Ammon's horn (tissue), 1 donor: ENCODE measurements around the gene TAF15.

Source experiments
- DNase-seq: peaks from one replicate; pipeline ENCODE4 v3.0.0-alpha.2; 2016; ENCODE audit warnings: low spot score

The TAF15 gene

DNA sequence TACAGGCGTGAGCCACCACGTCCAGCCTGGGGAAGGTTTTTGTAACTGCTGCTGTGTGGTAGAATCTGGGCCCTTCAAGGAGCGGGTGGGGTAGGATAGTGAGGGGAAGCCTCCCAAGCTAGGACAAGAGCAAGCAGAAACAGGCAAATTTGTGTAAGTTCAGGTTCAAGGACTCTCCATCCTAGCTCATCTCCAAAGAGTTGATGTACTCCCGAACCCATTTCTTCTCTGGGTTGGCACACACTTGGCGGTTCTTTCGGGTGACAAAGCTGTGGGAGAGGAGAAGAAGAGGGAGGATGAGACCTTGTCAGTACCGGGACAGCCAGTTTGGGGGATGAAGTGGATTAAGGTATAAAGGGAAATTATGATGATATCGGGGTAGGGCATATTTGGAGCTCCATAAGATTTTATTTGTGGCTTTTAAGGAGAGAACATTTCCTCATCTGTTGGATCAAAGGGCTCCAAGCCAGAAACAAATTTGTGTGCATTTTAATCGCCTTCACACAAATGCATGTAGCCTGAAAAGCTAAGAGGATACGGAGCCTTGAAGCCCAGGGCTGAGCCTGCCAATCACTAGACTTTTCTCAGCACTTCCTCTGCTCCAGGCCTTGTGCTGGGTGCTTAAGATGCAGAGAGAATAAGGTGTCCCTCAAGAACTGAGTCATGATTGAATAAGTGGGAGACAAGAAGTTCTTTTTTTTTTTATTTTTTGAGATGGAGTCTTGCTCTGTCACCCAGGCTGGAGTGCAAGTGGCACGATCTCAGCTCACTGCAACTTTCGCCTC is 63.1 kb downstream of the TAF15 start:
- no peak for DNase-seq

DNA sequence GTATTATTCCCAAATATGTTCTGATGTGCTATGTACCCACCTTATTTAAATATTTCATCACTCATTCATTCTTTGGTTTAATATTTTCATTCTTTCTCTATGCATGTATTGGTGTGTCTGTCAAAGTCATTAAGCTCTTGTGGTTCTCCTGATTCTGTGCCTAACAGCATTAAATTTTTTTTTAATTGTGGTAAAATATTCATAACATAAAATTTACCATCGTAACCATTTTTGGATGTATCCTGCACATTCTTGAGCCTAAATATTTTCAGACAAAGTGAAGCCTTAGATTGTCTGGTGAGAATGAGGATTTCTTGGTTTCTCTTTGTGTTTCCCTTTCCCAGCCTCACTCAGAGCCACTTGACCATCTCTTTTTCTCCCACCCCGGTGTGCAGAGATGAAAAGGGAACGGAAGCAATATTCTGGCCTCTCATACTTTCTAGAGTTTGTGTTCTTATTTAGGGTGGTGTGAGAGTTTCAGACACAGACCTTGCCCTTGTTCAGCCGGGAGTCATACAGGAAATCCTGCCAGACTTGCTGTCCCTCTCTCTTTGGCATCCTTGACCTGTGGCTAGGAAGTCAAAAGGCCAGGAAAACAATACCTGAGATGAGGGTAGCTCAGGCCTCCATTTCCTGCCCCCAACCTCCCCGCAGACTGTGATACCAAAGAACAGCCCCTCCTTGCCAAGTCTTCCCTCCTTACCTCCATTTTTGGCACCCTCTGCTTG is 66.0 kb downstream of the TAF15 start:
- DNase-seq: no peak

DNA sequence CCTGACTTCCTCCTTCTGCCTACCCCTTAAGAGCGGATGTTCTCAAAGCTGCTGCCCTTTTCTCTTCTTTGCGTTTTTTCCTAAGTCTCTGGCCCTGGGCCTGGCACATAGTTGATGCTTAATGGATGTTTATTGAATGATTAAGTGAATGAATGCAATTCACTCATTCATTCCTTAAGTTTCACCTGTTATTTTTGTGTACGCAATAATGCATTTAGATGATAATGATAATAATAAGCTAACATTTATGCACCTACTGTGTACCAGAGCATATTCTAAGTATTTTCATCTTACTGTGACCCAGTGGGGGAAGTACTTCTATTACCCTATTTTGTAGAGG is 66.5 kb downstream of the TAF15 start:
- no peak for DNase-seq

DNA sequence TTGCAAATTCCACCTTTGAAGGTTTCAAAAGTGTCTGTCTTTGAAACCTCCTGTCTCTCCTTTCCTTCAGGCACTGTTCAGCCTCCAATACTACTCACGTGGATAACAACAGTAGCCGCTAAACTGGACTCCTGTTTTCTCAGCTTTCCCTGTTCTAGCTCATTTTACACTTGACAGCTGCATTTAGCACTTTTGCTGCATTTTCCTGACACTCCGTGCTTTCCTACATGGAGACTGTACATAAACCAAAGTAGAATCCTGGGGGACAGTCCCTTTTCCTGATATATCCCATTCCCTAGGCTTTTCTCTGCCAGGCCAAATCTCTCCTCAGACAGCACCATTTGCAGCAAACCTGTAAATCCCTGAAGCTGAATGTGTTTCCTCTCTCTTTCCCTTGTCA is 67.2 kb downstream of the TAF15 start:
- DNase-seq: no peak

DNA sequence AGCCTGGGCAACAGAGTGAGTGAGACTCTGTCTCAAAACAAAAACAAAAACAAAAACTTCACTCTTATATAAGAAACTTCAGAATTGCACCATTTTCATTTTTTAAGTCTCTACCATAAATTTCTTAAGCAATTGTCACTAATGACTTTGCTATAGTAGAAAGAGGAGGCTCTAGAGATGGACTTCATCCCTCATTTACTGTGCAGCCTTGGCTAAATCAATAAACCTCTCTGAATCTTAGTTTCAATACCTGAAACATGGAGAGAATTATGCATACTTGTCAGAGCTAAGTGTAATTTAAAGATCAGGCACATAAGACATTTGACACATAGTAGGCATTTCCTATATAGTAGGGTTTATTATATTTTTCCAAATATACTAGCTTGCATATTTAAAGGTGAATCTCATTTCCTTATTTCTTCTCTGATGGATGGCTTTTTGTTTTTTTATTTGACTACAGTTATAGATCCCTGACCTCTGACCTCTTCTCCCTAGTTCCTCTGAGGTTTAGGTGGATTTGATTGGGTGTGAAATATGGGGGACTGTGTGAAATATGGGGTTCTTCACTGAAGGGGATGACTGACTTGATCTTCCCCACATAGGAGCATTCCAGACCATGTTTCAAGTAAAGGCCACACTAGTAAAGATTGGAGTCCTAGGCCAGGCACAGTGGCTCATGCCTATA is 68.2 kb downstream of the TAF15 start:
- no peak for DNase-seq

DNA sequence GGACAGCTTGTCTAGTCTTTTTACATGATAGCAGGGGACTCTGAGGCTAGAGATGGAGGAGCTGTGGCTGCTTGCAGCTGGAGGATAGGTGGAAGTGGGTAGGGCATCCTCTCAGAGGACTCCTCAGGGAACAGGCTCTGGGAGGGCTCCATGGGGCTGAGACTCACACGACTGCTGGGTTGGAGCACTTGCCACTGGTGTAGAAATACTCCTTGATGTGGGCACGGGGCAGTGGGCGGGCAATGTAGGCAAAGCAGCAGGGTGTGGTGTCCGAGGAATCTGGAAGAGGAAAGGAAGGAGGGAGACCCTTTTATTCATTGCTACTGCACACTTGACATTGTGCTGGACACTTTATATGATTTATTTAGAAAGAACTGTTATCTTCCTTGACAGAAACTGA is 69.1 kb downstream of the TAF15 start:
- no peak for DNase-seq

DNA sequence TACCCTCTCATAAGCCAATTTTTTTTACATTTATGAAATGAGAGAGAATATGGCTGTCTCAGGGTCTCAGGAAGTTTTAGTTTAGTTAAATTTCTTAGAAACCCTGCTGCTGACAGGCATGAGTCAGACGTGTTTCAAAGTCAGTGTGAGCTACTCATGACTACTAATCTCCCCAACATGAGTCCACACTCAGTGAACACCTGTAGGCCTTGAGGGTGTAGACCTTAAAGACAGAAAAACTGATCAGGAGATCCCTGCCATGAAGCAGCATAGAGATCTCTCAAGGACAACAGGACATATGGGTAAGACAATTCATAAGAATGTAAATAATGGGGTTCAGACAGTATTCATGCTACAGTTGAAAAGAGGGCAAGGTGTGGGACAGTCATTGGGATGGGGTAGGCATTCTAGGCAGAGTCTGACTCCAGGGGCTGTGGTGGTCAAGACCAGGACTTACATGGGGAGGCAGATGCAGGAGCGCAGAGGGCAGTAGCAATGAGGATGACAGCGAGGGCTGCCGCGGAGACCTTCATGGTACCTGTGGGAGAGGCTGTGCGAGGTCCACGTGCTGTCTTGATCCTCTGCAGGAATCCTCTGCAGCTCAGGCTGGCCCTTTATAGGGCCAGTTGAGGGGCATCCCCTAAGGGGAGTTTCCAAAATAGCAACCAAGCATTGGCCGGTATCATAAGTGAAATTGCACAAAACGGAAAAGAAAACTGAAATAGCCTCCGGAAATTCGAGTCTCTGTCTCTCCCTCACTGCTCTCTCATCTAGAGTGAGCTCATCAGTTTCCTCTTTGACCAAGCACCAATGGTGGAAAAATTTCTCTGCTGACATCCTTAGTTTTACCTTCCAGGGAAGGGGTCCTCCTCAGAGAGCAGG is 70.7 kb downstream of the TAF15 start, which contains the start of gene CCL5:
CCL5 (minus strand) TSS at position 588 of the 882 bp plus-strand sequence.
- DNase-seq: no peak

DNA sequence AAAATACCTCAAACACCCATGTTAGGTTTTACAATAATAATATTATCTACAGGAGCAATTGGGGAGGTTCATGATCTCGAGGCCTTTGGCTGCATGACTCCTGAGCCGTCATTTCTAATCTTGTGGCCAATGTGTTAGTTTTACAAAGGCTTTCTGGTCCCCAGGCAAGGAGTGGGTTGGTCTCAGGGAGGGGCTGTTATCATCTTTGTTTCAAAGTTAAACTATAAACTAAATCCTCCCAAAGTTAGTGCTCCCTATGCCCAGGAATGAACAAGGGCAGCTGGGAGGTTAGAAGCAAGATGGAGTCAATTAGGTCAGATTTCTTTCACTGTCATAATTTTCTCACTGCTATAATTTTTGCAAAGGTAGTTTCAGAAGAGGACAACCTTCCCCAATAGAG is 80.0 kb downstream of the TAF15 start:
- DNase-seq: no peak

DNA sequence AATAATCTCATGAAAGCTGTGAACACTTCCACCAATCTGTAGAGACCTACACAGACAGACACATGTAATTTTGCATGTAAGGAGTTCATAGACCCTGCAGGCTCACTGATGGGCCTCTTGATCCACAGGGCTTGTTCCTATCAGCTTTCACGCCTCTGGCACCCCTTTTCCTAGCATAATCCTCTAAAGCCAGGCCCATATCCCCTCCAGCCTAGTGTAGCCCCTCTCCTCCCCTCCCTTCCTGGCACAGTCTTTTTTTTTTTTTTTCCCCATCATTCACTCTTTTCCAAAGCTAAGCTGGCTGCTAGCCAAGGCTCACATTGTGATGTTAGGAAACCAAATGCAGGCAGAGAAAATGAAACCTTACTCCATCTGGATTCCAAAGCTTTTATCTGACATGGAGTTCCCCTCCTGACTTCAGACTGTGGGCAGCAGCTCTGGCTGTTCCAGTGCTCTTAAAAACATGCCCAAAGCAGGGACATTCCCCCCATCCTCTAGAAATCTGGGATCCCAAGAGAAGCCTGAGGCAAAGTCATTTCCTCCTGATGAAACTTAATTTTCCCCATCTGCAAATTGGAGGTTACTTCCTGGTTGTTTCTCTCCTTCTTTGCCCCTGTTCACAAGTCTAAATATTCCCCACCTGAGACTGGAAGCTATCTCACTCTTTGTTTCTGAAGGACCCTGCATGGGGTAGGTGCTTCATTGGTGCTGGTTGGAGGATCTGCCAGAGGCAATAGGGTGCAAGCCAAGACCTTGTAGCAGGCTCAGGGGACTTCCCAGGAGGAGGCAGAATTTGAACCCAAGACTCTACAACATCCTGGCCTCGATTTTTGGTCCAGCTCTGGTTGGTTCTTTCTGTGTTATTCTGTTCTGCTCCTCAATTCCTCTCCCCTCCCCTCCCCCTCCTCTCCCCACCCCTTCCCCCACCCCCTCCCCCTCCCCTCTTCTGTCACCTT is 80.8 kb downstream of the TAF15 start:
- DNase-seq: peak; percentile 54

DNA sequence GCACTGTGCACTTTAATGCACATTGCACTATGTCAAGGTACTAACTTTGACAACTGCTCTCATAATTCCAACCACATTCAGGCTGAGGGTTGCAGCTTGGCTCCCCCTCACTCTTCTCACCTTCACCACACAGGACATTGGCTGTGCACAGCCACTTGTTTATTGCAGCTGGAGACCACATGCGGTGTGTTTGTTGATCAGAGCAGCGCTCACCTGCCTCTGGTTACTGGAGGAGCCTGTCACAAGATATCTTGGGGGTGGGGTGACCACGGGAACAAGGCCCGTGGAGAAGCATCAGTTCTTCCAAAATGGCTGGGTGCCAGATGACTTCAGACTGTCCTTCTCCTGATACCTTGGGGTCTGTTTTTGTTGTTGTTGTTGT is 81.5 kb downstream of the TAF15 start:
- no peak for DNase-seq

DNA sequence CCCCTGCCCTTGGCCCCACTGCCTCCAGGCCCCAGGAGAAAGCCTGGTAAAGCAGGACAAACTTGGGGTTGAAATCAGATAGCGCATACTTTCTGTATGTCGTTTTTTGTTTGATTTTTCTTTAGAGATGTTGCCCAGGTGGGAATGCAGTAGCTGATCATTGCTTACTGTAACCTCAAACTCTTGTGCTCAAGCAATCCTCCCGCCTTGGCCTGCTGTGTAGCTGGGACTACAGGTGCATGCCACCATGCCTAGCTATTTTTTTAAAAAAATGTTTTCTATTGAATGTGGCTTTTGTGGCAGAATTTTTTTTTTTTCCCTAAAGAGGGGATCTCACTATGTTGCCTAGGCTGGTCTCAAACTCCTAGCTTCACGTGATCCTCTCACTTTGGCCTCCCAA is 82.0 kb downstream of the TAF15 start:
- DNase-seq: no peak

DNA sequence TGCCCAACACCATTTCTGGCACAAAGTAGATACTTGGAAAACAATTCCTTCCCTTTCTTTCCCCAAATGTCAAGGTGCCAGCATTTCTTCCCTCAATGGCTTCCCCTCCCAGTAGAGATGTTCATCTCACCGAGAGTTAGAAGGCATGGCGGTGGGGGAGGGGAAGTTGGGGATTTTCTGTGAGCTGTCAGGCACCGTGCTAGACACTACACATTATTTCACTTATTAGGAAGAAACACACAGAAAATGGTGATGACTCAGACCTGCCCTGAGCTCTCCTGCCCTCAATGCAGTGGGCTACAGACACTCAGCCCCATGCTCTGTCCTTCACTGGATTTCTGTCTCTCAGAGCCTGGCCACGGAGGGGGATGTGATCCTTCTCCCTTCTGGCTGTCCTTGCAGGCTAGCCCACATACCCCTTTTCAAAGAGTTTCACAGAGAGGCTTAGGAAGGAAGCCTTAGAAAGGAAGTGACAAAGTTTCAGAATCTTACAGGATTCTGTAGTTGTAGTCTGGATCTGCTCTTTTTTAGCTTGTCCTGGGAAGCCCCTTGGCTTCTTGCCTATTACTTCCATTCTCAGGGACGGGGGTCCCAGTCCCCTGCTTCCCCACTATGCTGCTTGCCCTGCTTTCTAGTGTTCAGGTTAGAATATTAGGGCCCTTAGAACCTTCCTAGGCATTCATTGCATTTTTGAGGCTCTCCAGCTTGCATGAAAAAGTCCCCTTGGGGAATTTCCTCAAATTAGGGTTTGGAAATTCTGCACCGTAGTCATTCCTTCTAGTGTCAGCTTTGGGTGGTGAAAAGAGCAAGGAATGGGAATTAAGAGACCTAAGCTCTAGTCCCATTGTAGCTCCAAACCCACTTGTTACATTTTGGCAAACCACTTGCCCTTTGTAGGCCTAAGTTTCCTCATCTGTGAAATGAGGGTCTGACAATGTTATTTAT is 83.1 kb downstream of the TAF15 start:
- DNase-seq: no peak

DNA sequence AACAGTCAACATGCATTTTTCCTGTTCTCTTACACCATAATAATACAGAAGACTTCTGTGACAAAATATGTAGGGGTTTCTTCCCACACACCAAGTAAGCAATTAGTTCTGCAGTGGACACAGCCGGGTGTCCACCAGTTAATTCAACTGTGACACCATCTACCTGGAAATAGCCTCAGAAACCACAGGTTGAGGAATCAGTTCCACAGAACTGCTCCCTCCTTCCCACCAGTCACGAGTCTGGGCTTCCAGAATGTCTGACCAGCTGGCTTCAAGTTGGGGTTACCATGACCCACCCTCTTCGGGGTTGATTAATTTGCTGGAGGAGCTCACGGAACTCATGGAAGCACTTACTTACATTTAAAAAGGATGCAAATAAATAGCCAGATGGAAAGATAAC is 84.5 kb downstream of the TAF15 start:
- no peak for DNase-seq

DNA sequence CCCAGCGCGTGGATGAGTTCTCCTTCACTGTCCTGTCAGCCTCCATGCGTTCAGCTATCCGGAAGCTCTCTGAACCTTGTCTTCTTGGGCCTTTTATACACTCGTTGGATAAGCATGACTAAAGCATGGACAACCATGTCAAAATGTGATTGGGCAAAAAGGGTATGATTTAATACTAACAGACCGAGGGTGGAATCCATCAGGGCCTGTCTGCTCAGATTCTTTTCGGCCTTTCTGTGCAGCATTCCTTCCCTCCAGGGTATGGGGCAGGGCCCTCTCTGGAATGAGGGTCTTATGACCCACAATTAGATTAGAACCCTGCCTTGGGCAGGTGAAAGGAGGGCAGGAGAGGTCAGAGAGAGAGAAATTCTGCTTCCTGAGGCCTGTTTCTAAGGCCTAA is 84.9 kb downstream of the TAF15 start:
- DNase-seq: no peak

DNA sequence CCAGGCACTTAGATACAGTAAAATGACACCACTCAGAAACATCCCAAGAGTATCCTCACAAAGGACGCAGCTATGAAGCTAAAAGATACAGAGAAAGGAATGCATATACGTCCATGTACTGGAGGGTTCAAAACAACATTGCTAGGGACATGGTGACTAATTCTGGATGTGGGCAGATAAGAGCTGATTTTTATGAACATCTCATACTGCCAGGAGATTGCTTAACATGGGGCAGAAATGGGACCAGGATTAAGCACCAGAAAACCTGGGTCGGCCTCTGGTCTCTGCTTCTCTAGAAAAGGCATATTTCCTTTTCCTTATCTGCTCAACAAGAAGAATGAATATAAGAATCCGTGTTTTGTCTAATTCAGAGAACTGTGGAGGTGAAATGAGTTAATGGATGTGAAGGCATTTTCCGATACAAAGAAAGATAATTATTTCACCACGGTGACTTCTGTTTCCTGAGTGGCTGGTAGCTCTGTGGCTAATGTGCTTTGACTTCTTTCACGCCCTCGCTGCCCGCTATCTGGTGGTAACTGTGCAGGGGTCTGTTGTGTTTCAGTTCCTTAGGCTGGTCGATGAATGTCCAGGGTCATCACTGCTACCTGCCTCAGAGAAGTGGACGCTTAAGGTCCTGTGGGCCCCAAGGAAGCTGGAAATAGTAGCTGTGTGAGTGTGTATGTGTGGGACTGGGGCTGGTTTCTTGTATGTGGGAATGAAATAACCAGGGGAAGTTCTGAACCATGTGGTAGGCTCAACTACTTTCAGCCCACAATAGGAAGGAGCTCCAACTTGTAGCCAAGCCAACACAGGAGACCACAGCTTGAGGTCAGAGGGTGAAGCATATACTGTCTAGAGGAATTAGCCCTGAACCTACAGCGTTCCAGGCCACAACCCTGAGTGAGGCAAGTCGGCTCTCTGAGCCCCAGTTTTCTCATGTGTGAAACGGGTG is 86.6 kb downstream of the TAF15 start:
- peak; percentile 8 for DNase-seq
